Common myeloid progenitor, CD34-positive (primary cell): Measurements from ENCODE around the gene CDC42BPA.

Experiments used
- CTCF ChIA-PET: fragments of 350-600 bp; sonication (Branson Sonifier 250); formaldehyde crosslinking; loops from one replicate; lab custom pipeline; 2021; ENCODE audit warnings: antibody characterized with exemption; lab: Charles Lee
- POLR2A ChIA-PET: fragments of 350-600 bp; sonication (Branson Sonifier 250); formaldehyde crosslinking; loops from one replicate; lab custom pipeline; 2021; ENCODE audit warnings: antibody characterized with exemption; lab: Charles Lee
- DNase-seq, 3 donors: peaks; one replicate each; pipeline versions ENCODE4 v3.0.0 to v3.0.0-alpha.2; 2013
- H3K27ac ChIP-seq, 2 experiments: 1 replicate in 1 of 2; 2 replicates in 1 of 2; pipeline ENCODE4 v1.7.0; 2013; ENCODE audit warnings: inconsistent platforms in 2 of 2, low read length in 2 of 2, mild to moderate bottlenecking in 2 of 2, low read depth in 1 of 2, moderate library complexity in 1 of 2; ENCODE audit not compliant: severe bottlenecking in 2 of 2, insufficient read depth in 1 of 2, poor library complexity in 1 of 2
- H3K27me3 ChIP-seq, 5 experiments: replicated peaks in 2 of 5; 1 replicate in 3 of 5; 2 replicates in 2 of 5; pipeline versions ENCODE4 v1.6.1 to v1.7.0; 2013; ENCODE audit warnings: low read length in 4 of 5, mild to moderate bottlenecking in 2 of 5, moderate library complexity in 2 of 5, inconsistent platforms in 1 of 5; ENCODE audit not compliant: insufficient read depth in 5 of 5, control insufficient read depth in 4 of 5
- H3K36me3 ChIP-seq, 4 experiments: 1 replicate in 2 of 4; 2 replicates in 2 of 4; pipeline versions ENCODE4 v1.6.1 to v1.7.0; 2013; ENCODE audit warnings: low read length in 3 of 4, control low read depth in 1 of 4, mild to moderate bottlenecking in 1 of 4; ENCODE audit not compliant: control insufficient read depth in 4 of 4, insufficient read depth in 4 of 4
- H3K4me1 ChIP-seq, 4 experiments: 1 replicate in 3 of 4; 2 replicates in 1 of 4; pipeline versions ENCODE4 v1.6.1 to v1.7.1; 2013; ENCODE audit warnings: low read length in 3 of 4, mild to moderate bottlenecking in 3 of 4, control low read depth in 1 of 4, inconsistent platforms in 1 of 4, moderate library complexity in 1 of 4; ENCODE audit not compliant: control insufficient read depth in 4 of 4, insufficient read depth in 4 of 4; ENCODE audit errors: control extremely low read depth in 1 of 4
- H3K4me3 ChIP-seq, 7 experiments: 1 replicate in 4 of 7; 2 replicates in 3 of 7; pipeline versions ENCODE4 v1.5.1 to v1.7.0; 2013; ENCODE audit warnings: mild to moderate bottlenecking in 7 of 7, low read length in 6 of 7, moderate library complexity in 6 of 7, inconsistent platforms in 2 of 7, low read depth in 2 of 7, control low read depth in 1 of 7; ENCODE audit not compliant: insufficient read depth in 4 of 7, control insufficient read depth in 1 of 7; ENCODE audit errors: extremely low read depth in 1 of 7
- H3K9me3 ChIP-seq, 5 experiments: 1 replicate in 4 of 5; 2 replicates in 1 of 5; pipeline versions ENCODE4 v1.6.1 to v1.7.1; 2013; ENCODE audit warnings: low read length in 4 of 5, mild to moderate bottlenecking in 2 of 5, inconsistent platforms in 1 of 5, low read depth in 1 of 5, moderate library complexity in 1 of 5; ENCODE audit not compliant: control insufficient read depth in 4 of 5, insufficient read depth in 2 of 5; ENCODE audit errors: control extremely low read depth in 1 of 5
- WGBS: methylation state at CpG from one replicate; pipeline ENCODE4 v1.1.5; 2013; ENCODE audit not compliant: insufficient coverage; 5-methylcytosine and 5-hydroxymethylcytosine counted together

The CDC42BPA gene

GRCh38 chr1:227071895-227072587, 246.3 kb downstream of the CDC42BPA start:
- no CpG with 5 or more reads among the region's 4 CpGs for WGBS
- CTCF ChIA-PET: no interaction called here
- H3K36me3 ChIP-seq: peaks cover 0 to 2% (median under 1%) of the 10 kb centered on the region in 4 experiments
- DNase-seq: no peak
- no peaks in the 10 kb centered on the region for H3K27me3 ChIP-seq
- no peaks in the 10 kb centered on the region for H3K4me1 ChIP-seq
- POLR2A ChIA-PET: no interaction called here
- H3K27ac ChIP-seq: no peak overlapping the region
- no peaks in the 10 kb centered on the region for H3K9me3 ChIP-seq
- no peak overlapping the region for H3K4me3 ChIP-seq

- Histone ChIP-seq H3K27me3 (no peaks in the 10 kb centered on the region), H3K4me3 (no peak overlapping the region), H3K9me3 (no peaks in the 10 kb centered on the region), H3K27ac (no peak overlapping the region), H3K36me3 (peaks cover 0 to 2% (median under 1%) of the 10 kb centered on the region in 4 experiments), H3K4me1 (no peaks in the 10 kb centered on the region)
- WGBS: 85% methylated on average over 3 of the region's 4 CpGs
- POLR2A ChIA-PET: no interaction called here
- CTCF ChIA-PET: no interaction called here
- DNase-seq: no peak
Observed at GRCh38 chr1:227070638-227071285, 247.5 kb downstream of the CDC42BPA start.

GRCh38 chr1:227069490-227069889, 248.8 kb downstream of the CDC42BPA start:
- CTCF ChIA-PET: no interaction called here
- Histone ChIP-seq H3K9me3 (no peaks in the 10 kb centered on the region), H3K4me1 (no peaks in the 10 kb centered on the region), H3K27me3 (no peaks in the 10 kb centered on the region), H3K4me3 (no peak overlapping the region), H3K27ac (no peak overlapping the region), H3K36me3 (peaks cover 0 to 2% (median under 1%) of the 10 kb centered on the region in 4 experiments)
- no CpG with 5 or more reads among the region's 2 CpGs for WGBS
- no peak for DNase-seq
- POLR2A ChIA-PET: no interaction called here

DNA sequence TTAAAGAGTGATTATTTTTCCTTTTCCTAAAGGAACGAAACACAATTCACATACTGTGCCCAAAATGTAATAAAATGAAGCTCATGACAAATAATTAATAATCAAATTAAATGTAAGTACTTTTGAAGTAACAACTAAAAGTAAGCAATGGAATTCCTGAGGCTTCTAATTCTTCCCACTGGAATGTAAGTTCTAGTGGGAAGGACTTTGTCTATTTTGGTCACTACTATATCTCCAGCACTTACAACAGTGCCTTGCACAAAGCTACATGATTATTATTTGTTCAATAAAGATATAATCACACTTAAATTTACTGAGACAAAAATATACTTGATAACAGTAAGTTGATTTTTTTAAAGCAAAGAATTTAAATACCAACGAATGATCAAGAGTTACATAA, 249.4 kb downstream of the CDC42BPA start:
- ChIA-PET POLR2A (no interaction called here), CTCF (no interaction called here)
- no peak for DNase-seq
- H3K27ac ChIP-seq: no peak overlapping the region
- H3K36me3 ChIP-seq: peaks cover 0 to 2% (median under 1%) of the 10 kb centered on the region in 4 experiments
- no peaks in the 10 kb centered on the region for H3K9me3 ChIP-seq
- H3K4me1 ChIP-seq: no peaks in the 10 kb centered on the region
- H3K4me3 ChIP-seq: no peak overlapping the region
- WGBS: no CpG with 5 or more reads among the region's 2 CpGs
- H3K27me3 ChIP-seq: no peaks in the 10 kb centered on the region

DNA sequence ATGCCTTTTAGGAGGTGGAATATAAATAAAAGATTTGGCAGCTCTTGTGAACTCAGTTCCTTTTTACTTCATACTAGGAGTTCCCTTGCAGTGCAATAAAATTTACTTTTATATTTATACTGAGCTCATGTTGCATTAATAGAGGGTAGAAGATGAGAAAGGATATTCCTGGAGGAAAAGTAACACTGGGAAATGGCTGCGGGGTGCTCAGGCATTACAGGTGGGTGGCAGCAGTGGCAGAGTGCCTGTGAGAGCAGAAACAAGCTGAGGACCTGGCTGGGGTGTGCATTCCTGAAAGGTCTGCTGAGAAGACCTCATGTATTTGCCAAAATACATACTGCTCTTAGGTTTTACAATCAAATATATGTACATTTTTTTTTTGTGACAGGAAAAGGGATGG, 251.3 kb downstream of the CDC42BPA start:
- 100% methylated on average over 1 of the region's 1 CpG for WGBS
- ChIA-PET POLR2A (no interaction called here), CTCF (no interaction called here)
- H3K4me3 ChIP-seq: no peak overlapping the region
- no peaks in the 10 kb centered on the region for H3K9me3 ChIP-seq
- DNase-seq: no peak
- no peaks in the 10 kb centered on the region for H3K4me1 ChIP-seq
- no peak overlapping the region for H3K27ac ChIP-seq
- no peaks in the 10 kb centered on the region for H3K27me3 ChIP-seq
- no peaks in the 10 kb centered on the region for H3K36me3 ChIP-seq

DNA sequence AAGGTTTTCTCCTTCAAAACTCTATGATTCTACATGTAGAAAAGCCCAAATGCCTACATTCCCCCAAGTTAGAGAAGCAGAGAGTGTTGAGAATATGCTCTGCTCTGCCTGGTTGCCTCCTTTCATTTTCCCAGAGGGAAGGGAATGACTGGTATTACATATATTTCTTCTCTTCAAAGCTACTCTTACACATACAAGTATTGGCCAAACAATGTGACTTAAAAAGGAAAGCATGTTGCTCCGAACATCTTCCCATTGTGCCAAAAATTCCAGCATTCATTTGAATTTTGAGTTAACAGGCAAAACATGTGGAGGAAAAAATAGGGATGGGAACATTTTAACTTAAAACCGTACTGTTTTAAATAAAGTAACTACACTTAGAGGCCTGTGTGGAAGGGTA, 253.0 kb downstream of the CDC42BPA start:
- no peaks in the 10 kb centered on the region for H3K27me3 ChIP-seq
- no peak for DNase-seq
- no peak overlapping the region for H3K4me3 ChIP-seq
- 100% methylated on average over 1 of the region's 2 CpGs for WGBS
- ChIA-PET POLR2A (no interaction called here), CTCF (no interaction called here)
- H3K4me1 ChIP-seq: no peaks in the 10 kb centered on the region
- H3K36me3 ChIP-seq: peaks cover 0 to 3% (median under 1%) of the 10 kb centered on the region in 4 experiments
- no peak overlapping the region for H3K27ac ChIP-seq
- peaks cover 0 to 1% (median under 1%) of the 10 kb centered on the region in 5 experiments for H3K9me3 ChIP-seq

- CTCF ChIA-PET: no interaction called here
- H3K27ac ChIP-seq: no peak overlapping the region
- no peaks in the 10 kb centered on the region for H3K27me3 ChIP-seq
- POLR2A ChIA-PET: interaction anchor here (0.6 kb wide), 1 partner anchor 1331 kb away, joined by 3 read pairs; no protein-coding TSS in a partner anchor
- H3K9me3 ChIP-seq: peaks cover 0 to 3% (median 3%) of the 10 kb centered on the region in 5 experiments
- no peak for DNase-seq
- H3K4me1 ChIP-seq: no peaks in the 10 kb centered on the region
- WGBS: no CpG with 5 or more reads among the region's 2 CpGs
- H3K36me3 ChIP-seq: peaks cover 0 to 7% (median 3%) of the 10 kb centered on the region in 4 experiments
- H3K4me3 ChIP-seq: no peak overlapping the region
Observed at GRCh38 chr1:227062306-227062705, 256.0 kb downstream of the CDC42BPA start.
